ENCODE data around the gene ZNF837.

GRCh38 chr19:58349590-58349989, 31.2 kb downstream of the ZNF837 start:
- TF ChIP-seq CTCF (IDR thresholded peaks at IDR 0.05; ENCODE audit: borderline replicate concordance, extremely low read depth, low read length, poor library complexity, severe bottlenecking), result no peak
- TF ChIP-seq EZH2 (IDR thresholded peaks at IDR 0.05; ENCODE audit: borderline replicate concordance, low read depth, low read length, severe bottlenecking), result no peak

Data from DND-41 (cell line).